ENCODE results near the gene SEMA3C.

- TF ChIP-seq CTCF (tag by site-specific recombination; IDR thresholded peaks at IDR 0.05) (no peak), ZNF449 (tag by site-specific recombination; IDR thresholded peaks at IDR 0.05) (no peak)
These were observed 155.6 kb downstream of the SEMA3C start for GRCh38 chr7:80763289-80763688.
